Measurements from ENCODE around the gene ARHGAP15. TPM values are rescaled to one million over a fixed set of nuclear protein-coding genes. Genes with fewer than 3 reads are reported as not detected.

The ARHGAP15 gene
- total RNA-seq, 2 donors from 2014 or later: 277 to 309 TPM

GRCh38 chr2:143124445-143124844 lies 4.8 kb upstream of the ARHGAP15 start:
- ATAC-seq (no peak), DNase-seq (no peak)
- no peak overlapping the region for H3K27ac Mint-ChIP-seq
- H3K4me3 Mint-ChIP-seq: no peak overlapping the region
- H3K27me3 Mint-ChIP-seq: no peaks in the 10 kb centered on the region
- H3K9me3 ChIP-seq (ENCODE audit: control insufficient read depth, low read length, poor library complexity, severe bottlenecking): no peaks in the 10 kb centered on the region
- peaks cover 27% of the 10 kb centered on the region for H3K4me1 Mint-ChIP-seq
- no peaks in the 10 kb centered on the region for H3K36me3 Mint-ChIP-seq (ENCODE audit: low read depth)

DNA sequence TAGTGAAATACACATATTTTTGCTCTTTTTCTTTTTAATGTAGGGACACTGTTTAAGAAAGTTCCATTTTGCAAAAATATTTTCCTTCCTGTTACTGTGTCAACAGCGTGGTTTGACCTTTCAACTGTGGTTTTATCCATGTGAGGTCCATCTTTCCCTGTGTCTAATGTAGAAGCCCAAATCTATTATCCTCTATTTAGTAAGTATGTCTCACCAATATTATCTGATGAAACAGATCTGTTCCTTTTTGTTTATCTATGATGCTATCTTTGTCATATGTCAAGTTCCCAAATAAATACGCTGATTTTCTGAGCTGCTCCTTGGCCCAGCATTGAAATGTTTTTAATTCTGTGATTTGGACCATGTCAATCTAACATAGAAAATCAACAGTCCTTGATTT lies 3.5 kb upstream of the ARHGAP15 start:
- Mint-ChIP-seq H3K27ac (no peak overlapping the region), H3K27me3 (no peaks in the 10 kb centered on the region), H3K4me3 (peak overlapping the region; percentile 51), H3K36me3 (ENCODE audit: low read depth) (no peaks in the 10 kb centered on the region), H3K4me1 (peaks cover 22% of the 10 kb centered on the region)
- ATAC-seq (no peak), DNase-seq (no peak)
- H3K9me3 ChIP-seq (ENCODE audit: control insufficient read depth, low read length, poor library complexity, severe bottlenecking): no peaks in the 10 kb centered on the region

DNA sequence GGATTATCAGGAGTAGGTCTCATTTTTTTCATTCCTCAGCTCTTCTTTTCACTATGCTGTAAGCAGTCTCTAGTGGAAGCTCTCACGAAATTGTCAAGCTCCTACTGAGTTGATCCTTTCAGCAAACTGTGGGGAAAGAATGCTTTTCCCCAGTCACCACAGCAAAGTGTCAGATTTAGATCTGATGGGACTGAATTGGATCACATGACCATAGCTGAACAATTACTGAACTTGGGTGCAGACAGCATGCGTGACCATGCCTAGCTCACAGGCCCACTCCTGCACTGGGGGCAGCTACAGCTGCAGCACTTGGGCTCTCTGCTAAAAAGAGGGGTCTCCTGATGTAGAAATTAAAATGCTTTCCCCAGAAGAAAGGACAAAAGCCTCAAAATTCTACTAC lies 3.1 kb downstream of the ARHGAP15 start:
- no peaks in the 10 kb centered on the region for H3K9me3 ChIP-seq (ENCODE audit: control insufficient read depth, low read length, poor library complexity, severe bottlenecking)
- Mint-ChIP-seq H3K4me1 (peaks cover 50% of the 10 kb centered on the region), H3K27me3 (no peaks in the 10 kb centered on the region), H3K36me3 (ENCODE audit: low read depth) (peaks cover 10% of the 10 kb centered on the region), H3K27ac (no peak overlapping the region), H3K4me3 (peak overlapping the region; percentile 56)
- DNase-seq: no peak
- ATAC-seq: no peak

GRCh38 chr2:143133783-143134182 lies 4.6 kb downstream of the ARHGAP15 start:
- no peaks in the 10 kb centered on the region for H3K27me3 Mint-ChIP-seq
- no peak overlapping the region for H3K27ac Mint-ChIP-seq
- no peaks in the 10 kb centered on the region for H3K9me3 ChIP-seq (ENCODE audit: control insufficient read depth, low read length, poor library complexity, severe bottlenecking)
- H3K36me3 Mint-ChIP-seq (ENCODE audit: low read depth): peaks cover 10% of the 10 kb centered on the region
- ATAC-seq (no peak), DNase-seq (no peak)
- no peak overlapping the region for H3K4me3 Mint-ChIP-seq
- H3K4me1 Mint-ChIP-seq: peaks cover 48% of the 10 kb centered on the region

- H3K36me3 Mint-ChIP-seq (ENCODE audit: low read depth): peaks cover 9% of the 10 kb centered on the region
- no peak overlapping the region for H3K27ac Mint-ChIP-seq
- ATAC-seq: no peak
- no peak for DNase-seq
- no peaks in the 10 kb centered on the region for H3K27me3 Mint-ChIP-seq
- no peaks in the 10 kb centered on the region for H3K9me3 ChIP-seq (ENCODE audit: control insufficient read depth, low read length, poor library complexity, severe bottlenecking)
- H3K4me3 Mint-ChIP-seq: no peak overlapping the region
- peaks cover 63% of the 10 kb centered on the region for H3K4me1 Mint-ChIP-seq
These were observed 9.1 kb downstream of the ARHGAP15 start for GRCh38 chr2:143138292-143138691.

DNA sequence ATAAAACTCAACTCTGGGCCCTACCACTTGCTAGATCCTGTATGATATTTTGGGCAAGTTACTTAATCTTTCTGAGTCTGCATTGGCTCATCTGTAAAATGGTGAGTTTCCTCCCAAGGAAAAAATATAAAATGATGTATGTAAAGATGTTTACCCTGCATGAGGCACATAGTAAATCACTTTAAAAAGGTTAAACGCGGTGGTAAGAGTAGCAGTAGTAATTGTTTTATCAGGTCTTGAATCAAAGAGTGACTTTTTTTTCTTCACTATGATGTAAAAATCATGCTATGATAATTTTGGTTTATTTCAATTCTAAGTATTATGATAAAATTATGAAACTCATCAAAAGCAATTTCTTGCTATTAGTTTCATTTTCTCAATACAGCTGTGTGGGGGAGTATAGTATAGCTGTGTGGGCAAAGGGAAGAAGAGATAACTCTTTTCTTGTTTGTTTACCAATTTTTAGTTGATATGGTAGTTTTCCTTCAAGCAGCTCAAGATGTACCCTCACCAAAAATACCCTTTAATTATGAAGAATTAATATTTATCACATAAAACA lies 10.7 kb downstream of the ARHGAP15 start:
- peaks cover 9% of the 10 kb centered on the region for H3K36me3 Mint-ChIP-seq (ENCODE audit: low read depth)
- peaks cover 65% of the 10 kb centered on the region for H3K4me1 Mint-ChIP-seq
- H3K9me3 ChIP-seq (ENCODE audit: control insufficient read depth, low read length, poor library complexity, severe bottlenecking): no peaks in the 10 kb centered on the region
- DNase-seq: no peak
- H3K4me3 Mint-ChIP-seq: peak overlapping the region; percentile 77
- ATAC-seq: peak; percentile 64
- H3K27ac Mint-ChIP-seq: peak overlapping the region; percentile 89
- no peaks in the 10 kb centered on the region for H3K27me3 Mint-ChIP-seq

DNA sequence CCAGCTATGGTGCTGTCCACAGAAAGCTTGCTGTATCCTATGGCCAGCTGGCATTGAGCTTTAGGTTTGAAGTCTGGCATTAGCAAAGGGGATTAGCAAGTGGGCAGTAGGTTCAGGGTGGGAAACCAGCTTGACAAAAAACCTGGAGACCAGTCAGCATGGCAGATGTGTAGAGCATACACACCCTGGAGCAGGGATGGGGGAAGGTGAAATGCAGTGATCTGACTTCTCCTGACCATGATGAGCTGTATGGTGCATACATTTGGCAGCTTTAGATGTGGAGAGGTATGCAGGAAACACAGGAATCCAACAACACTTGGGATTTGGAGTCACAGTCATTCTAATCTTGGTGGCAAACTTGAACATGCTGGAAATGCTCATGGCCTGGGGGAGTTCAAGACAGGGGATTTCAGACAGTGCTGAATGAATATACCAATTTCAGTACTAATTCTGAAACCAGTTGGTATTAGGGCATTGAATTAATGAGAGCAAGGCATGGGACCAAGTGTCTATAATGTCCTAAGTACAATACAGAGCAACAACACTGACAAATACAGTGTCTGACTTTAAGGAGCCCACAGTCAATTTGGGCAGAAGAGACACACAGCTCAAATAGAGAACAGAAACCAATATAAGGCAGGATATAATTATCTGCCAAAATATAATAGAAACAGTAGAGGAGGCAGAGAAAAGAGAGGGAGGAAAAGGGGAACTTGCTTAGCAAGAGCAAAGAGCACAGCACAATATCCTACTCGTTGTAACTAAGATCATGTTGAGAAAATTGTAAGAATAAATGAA lies 11.8 kb downstream of the ARHGAP15 start:
- peak overlapping the region; percentile 77 for H3K4me3 Mint-ChIP-seq
- no peak for DNase-seq
- H3K27ac Mint-ChIP-seq: peak overlapping the region; percentile 89
- peak; percentile 42 for ATAC-seq
- H3K9me3 ChIP-seq (ENCODE audit: control insufficient read depth, low read length, poor library complexity, severe bottlenecking): no peaks in the 10 kb centered on the region
- H3K27me3 Mint-ChIP-seq: no peaks in the 10 kb centered on the region
- H3K4me1 Mint-ChIP-seq: peaks cover 62% of the 10 kb centered on the region
- peaks cover 7% of the 10 kb centered on the region for H3K36me3 Mint-ChIP-seq (ENCODE audit: low read depth)

DNA sequence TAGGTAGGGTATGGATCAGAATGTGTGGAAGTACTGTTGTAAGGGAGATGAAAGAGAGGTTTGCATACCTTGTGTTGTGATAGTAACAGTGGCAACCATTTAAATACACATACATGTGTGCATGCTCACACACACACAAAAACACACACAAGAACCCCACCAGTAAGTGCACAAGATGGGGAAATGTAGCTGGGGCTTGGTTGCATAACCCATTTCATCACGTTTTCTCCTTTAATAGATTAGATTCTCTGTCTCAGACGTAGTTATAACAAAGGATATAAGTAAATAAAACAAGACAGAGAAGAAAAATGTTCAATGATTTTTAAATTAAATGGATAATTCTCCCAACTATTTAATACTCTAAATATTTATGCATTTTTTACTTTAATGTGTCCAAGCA lies 13.4 kb downstream of the ARHGAP15 start:
- no peak for DNase-seq

GRCh38 chr2:143144813-143145455 lies 15.7 kb downstream of the ARHGAP15 start:
- H3K9me3 ChIP-seq (ENCODE audit: control insufficient read depth, low read length, poor library complexity, severe bottlenecking): no peaks in the 10 kb centered on the region
- H3K4me1 Mint-ChIP-seq: peaks cover 66% of the 10 kb centered on the region
- peak overlapping the region; percentile 91 for H3K27ac Mint-ChIP-seq
- peak overlapping the region; percentile 72 for H3K4me3 Mint-ChIP-seq
- ATAC-seq: no peak
- H3K36me3 Mint-ChIP-seq (ENCODE audit: low read depth): peaks cover 9% of the 10 kb centered on the region
- no peak for DNase-seq
- no peaks in the 10 kb centered on the region for H3K27me3 Mint-ChIP-seq

More for the DNA sequence above, 13.4 kb downstream of the ARHGAP15 start:
- peaks cover 7% of the 10 kb centered on the region for H3K36me3 Mint-ChIP-seq (ENCODE audit: low read depth)
- H3K9me3 ChIP-seq (ENCODE audit: control insufficient read depth, low read length, poor library complexity, severe bottlenecking): no peaks in the 10 kb centered on the region
- no peaks in the 10 kb centered on the region for H3K27me3 Mint-ChIP-seq
- no peak overlapping the region for H3K4me3 Mint-ChIP-seq
- peaks cover 65% of the 10 kb centered on the region for H3K4me1 Mint-ChIP-seq
- no peak for ATAC-seq
- H3K27ac Mint-ChIP-seq: no peak overlapping the region

DNA sequence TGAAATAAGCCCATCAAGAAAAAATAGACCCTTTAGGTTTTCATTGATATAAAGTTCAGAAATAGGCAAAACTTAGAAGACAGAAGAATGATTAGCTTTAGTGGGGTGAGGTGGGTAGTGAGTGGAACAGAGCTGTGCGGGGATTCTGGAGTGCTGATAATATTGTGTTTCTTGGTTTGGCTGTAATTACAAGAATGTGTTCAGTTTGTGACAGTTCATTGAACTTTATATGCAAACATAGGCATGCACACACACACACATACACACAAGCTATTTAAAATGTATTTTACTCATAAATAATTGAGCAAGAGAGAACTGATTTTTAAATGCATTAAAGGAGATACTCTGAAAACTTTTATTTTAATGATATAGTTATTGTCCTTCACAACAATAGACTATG lies 17.1 kb downstream of the ARHGAP15 start:
- DNase-seq (no peak), ATAC-seq (no peak)
- H3K4me1 Mint-ChIP-seq: peaks cover 63% of the 10 kb centered on the region
- no peak overlapping the region for H3K4me3 Mint-ChIP-seq
- H3K27ac Mint-ChIP-seq: no peak overlapping the region
- peaks cover 7% of the 10 kb centered on the region for H3K36me3 Mint-ChIP-seq (ENCODE audit: low read depth)
- H3K27me3 Mint-ChIP-seq: no peaks in the 10 kb centered on the region
- no peaks in the 10 kb centered on the region for H3K9me3 ChIP-seq (ENCODE audit: control insufficient read depth, low read length, poor library complexity, severe bottlenecking)

DNA sequence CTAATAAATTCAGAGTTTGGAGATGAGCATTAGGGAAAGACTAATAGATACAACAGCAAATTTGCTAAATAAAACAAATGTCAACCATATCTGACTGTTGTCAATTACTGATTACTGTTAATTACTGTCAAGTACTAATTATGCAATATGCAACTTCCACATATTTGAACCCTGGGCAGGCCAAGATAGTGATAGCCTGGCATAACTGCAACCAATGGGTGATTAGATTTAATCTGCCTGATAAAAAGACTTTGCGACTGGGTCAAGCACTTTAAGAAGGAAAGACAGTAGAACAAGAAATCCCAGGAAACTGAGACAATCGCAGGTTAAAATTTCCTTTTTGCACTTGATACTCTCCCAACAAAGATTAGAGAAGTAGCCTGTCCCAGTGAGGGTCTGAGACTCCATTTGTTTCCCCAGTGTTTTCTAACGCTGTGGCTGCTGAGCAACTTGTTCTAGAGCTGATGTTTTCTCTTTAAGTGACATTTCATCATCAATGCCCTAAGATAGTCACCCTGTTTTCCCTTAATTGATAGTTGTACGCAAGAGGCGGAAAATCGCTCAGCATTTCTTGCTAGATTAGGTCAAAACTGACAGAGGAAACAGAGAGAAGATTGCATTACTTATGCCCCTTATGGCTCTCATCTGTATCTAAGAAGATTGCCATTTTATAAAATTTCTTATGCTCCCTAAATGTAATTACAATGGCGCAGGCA lies 17.8 kb downstream of the ARHGAP15 start:
- H3K36me3 Mint-ChIP-seq (ENCODE audit: low read depth): peaks cover 6% of the 10 kb centered on the region
- peak overlapping the region; percentile 94 for H3K27ac Mint-ChIP-seq

GRCh38 chr2:143148011-143148410 lies 18.8 kb downstream of the ARHGAP15 start:
- Mint-ChIP-seq H3K27me3 (no peaks in the 10 kb centered on the region), H3K4me3 (no peak overlapping the region), H3K36me3 (ENCODE audit: low read depth) (peaks cover 6% of the 10 kb centered on the region), H3K27ac (peak overlapping the region; percentile 94), H3K4me1 (peaks cover 65% of the 10 kb centered on the region)
- H3K9me3 ChIP-seq (ENCODE audit: control insufficient read depth, low read length, poor library complexity, severe bottlenecking): no peaks in the 10 kb centered on the region
- ATAC-seq (no peak), DNase-seq (no peak)

More for the DNA sequence above, 17.8 kb downstream of the ARHGAP15 start:
- Mint-ChIP-seq H3K4me1 (peaks cover 63% of the 10 kb centered on the region), H3K27me3 (no peaks in the 10 kb centered on the region), H3K4me3 (no peak overlapping the region)
- DNase-seq: no peak
- no peaks in the 10 kb centered on the region for H3K9me3 ChIP-seq (ENCODE audit: control insufficient read depth, low read length, poor library complexity, severe bottlenecking)
- ATAC-seq: no peak

DNA sequence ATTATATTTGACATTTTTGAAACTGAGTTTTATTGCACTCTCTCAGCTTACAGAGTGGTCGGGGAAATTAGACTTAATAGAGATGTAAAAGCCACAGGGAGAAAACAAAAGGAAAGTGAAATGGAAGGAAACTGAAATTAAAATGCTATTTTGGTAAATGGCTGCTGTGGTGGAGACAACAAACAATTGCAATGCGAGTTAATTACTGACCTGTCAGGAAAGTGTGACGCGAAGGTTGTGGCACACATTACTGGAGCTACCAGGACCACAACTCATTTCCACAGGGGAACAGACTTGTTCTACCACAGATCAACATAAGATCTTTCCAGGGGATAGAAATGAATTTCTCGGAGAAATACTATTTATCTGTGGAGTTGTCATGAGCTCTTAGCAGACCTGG lies 19.5 kb downstream of the ARHGAP15 start:
- H3K4me1 Mint-ChIP-seq: peaks cover 65% of the 10 kb centered on the region
- peaks cover 6% of the 10 kb centered on the region for H3K36me3 Mint-ChIP-seq (ENCODE audit: low read depth)
- H3K27me3 Mint-ChIP-seq: no peaks in the 10 kb centered on the region
- peak overlapping the region; percentile 72 for H3K4me3 Mint-ChIP-seq
- peak overlapping the region; percentile 94 for H3K27ac Mint-ChIP-seq
- no peak for ATAC-seq
- DNase-seq: no peak
- no peaks in the 10 kb centered on the region for H3K9me3 ChIP-seq (ENCODE audit: control insufficient read depth, low read length, poor library complexity, severe bottlenecking)

Measured in T-helper 17 cell (primary cell).